B cell (primary cell): ENCODE results near the gene PFDN1. TPM values are rescaled to one million over a fixed set of nuclear protein-coding genes. Genes with fewer than 3 reads are reported as not detected.

Experiments used
- ATAC-seq: fragments of 200-7000 bp; cut with Tn5 transposase; one replicate; pipeline ENCODE4 v1.10.0; 2021; ENCODE audit warnings: low read depth, mild to moderate bottlenecking, moderate number of reproducible peaks, moderate library complexity
- CTCF ChIA-PET: fragments of 350-600 bp; sonication (Branson Sonifier 250); formaldehyde crosslinking; loops from one replicate; lab custom pipeline; 2021; ENCODE audit warnings: antibody characterized with exemption, inconsistent platforms; lab: Charles Lee
- POLR2A ChIA-PET: fragments of 350-600 bp; sonication (Branson Sonifier 250); formaldehyde crosslinking; loops from one replicate; lab custom pipeline; 2021; ENCODE audit warnings: antibody characterized with exemption; lab: Charles Lee
- DNase-seq: peaks from one replicate; pipeline ENCODE4 v3.0.0; 2013
- H2AFZ ChIP-seq: 2 replicates; pipeline ENCODE4 v1.6.1; 2012; ENCODE audit warnings: mild to moderate bottlenecking, low read depth, low read length; ENCODE audit not compliant: insufficient read depth, poor library complexity, severe bottlenecking
- H3K27ac ChIP-seq, 2 donors: 1 replicate in 1 of 2; 2 replicates in 1 of 2; pipeline ENCODE4 v1.5.1; 2012 to 2013; ENCODE audit warnings: low read length in 2 of 2, mild to moderate bottlenecking in 2 of 2, moderate library complexity in 1 of 2
- H3K27me3 ChIP-seq, 4 experiments: fragments of 200-600 bp in 1 of 4; sonication (generic) in 1 of 4; replicated peaks in 1 of 4; 1 replicate in 2 of 4; 2 replicates in 2 of 4; pipeline versions ENCODE4 v1.6.1 to v1.7.0; 2013 to 2016; ENCODE audit warnings: low read length in 3 of 4, mild to moderate bottlenecking in 2 of 4, mixed read lengths in 1 of 4, moderate library complexity in 1 of 4; ENCODE audit not compliant: insufficient read depth in 4 of 4, control insufficient read depth in 3 of 4; ENCODE audit errors: control extremely low read depth in 1 of 4
- H3K36me3 ChIP-seq, 2 experiments: replicated peaks in 1 of 2; 1 replicate in 1 of 2; 2 replicates in 1 of 2; pipeline versions ENCODE4 v1.6.1 to v1.7.1; 2013; ENCODE audit warnings: low read length in 1 of 2; ENCODE audit not compliant: insufficient read depth in 2 of 2, control insufficient read depth in 1 of 2; ENCODE audit errors: control extremely low read depth in 1 of 2, extremely low read depth in 1 of 2
- H3K4me1 ChIP-seq, 2 donors: fragments of 200-600 bp in 1 of 2; sonication (generic) in 1 of 2; 1 replicate in 1 of 2; 2 replicates in 1 of 2; pipeline versions ENCODE4 v1.5.1 to v1.6.1; 2013 to 2017; ENCODE audit warnings: low read length in 2 of 2; ENCODE audit not compliant: control insufficient read depth in 2 of 2, insufficient read depth in 2 of 2
- H3K4me2 ChIP-seq: replicated peaks from 2 replicates; pipeline ENCODE3; 2012; ENCODE audit warnings: mild to moderate bottlenecking, low read depth, low read length; ENCODE audit not compliant: poor library complexity, severe bottlenecking
- H3K4me3 ChIP-seq, 5 experiments: fragments of 200-600 bp in 1 of 5; sonication (generic) in 1 of 5; 1 replicate in 3 of 5; 2 replicates in 2 of 5; pipeline versions ENCODE4 v1.5.1 to v1.7.0; 2011 to 2016; ENCODE audit warnings: low read length in 4 of 5, mild to moderate bottlenecking in 4 of 5, low read depth in 2 of 5, control low read depth in 1 of 5, moderate library complexity in 1 of 5; ENCODE audit not compliant: insufficient read depth in 1 of 5; ENCODE audit errors: control extremely low read depth in 1 of 5, extremely low read depth in 1 of 5
- H3K79me2 ChIP-seq: fragments of 200-600 bp; sonication (generic); one replicate; pipeline ENCODE4 v1.6.0; 2016; ENCODE audit warnings: low read length; ENCODE audit not compliant: control insufficient read depth, insufficient read depth
- H3K9ac ChIP-seq: fragments of 200-600 bp; sonication (generic); 2 replicates; pipeline ENCODE4 v1.6.1; 2017; ENCODE audit warnings: mild to moderate bottlenecking, low read length, moderate library complexity
- H3K9me3 ChIP-seq, 3 donors: one replicate each; pipeline versions ENCODE4 v1.6.1 to v1.7.1; 2013; ENCODE audit warnings: low read length in 2 of 3; ENCODE audit not compliant: control insufficient read depth in 2 of 3, insufficient read depth in 1 of 3; ENCODE audit errors: control extremely low read depth in 1 of 3
- H4K20me1 ChIP-seq: 2 replicates; pipeline ENCODE4 v1.6.0; 2012; ENCODE audit warnings: mild to moderate bottlenecking, low read length; ENCODE audit not compliant: insufficient read depth, control insufficient read depth, poor library complexity, severe bottlenecking
- H3K27ac Mint-ChIP-seq: one replicate; pipeline ENCODE4 v1.8.0; 2021; ENCODE audit warnings: mixed read lengths
- H3K27me3 Mint-ChIP-seq: one replicate; pipeline ENCODE4 v1.8.0; 2021; ENCODE audit warnings: mixed read lengths
- H3K4me1 Mint-ChIP-seq: one replicate; pipeline ENCODE4 v1.8.0; 2021; ENCODE audit warnings: mixed read lengths
- H3K4me3 Mint-ChIP-seq: one replicate; pipeline ENCODE4 v1.8.0; 2021; ENCODE audit warnings: mixed read lengths
- H3K9me3 Mint-ChIP-seq: one replicate; pipeline ENCODE4 v1.8.0; 2022; ENCODE audit warnings: mixed read lengths; ENCODE audit not compliant: insufficient read depth
- EZH2 ChIP-seq: IDR thresholded peaks from 2 replicates; pipeline ENCODE4 v1.6.1; 2012; ENCODE audit warnings: borderline replicate concordance, low read depth, mild to moderate bottlenecking, moderate library complexity, low read length; ENCODE audit not compliant: insufficient read depth, poor library complexity, severe bottlenecking
- WGBS: methylation state at CpG from one replicate; pipeline ENCODE4 v1.1.5; 2013; ENCODE audit warnings: missing lambda C conversion rate; ENCODE audit not compliant: insufficient coverage; 5-methylcytosine and 5-hydroxymethylcytosine counted together
- intact Hi-C: fragments of 100-400 bp; cut with micrococcal nuclease; formaldehyde crosslinking; loops from one replicate; pipeline ENCODE4 v1.10.0; 2022
- polyA plus RNA-seq: library from polyadenylated mRNA; depleted of rRNA; stranded (reverse); fragments of >200 nt; gene quantifications from 2 replicates; pipeline ENCODE4 v1.2.3, GENCODE V29; 2012
- total RNA-seq, 2 donors: library from RNA; stranded (reverse); fragments of 120-200 nt in 1 of 2; gene quantifications; 1 replicate in 1 of 2; 2 replicates in 1 of 2; pipeline versions ENCODE4 v1.2.3 to v1.2.4, GENCODE V29; 2013 to 2022
- TF ChIP-seq, protein P1 (sequence below): fragments of 200-600 bp; IDR thresholded peaks from one replicate; pipeline ENCODE4 v1.8.0; 2022; ENCODE audit warnings: antibody characterized with exemption, mild to moderate bottlenecking

The PFDN1 gene
- total and polyA plus RNA-seq, 2 donors (not counting 1 experiment from before 2014, with no cell fraction given), result 30.3 to 31.2 TPM

DNA sequence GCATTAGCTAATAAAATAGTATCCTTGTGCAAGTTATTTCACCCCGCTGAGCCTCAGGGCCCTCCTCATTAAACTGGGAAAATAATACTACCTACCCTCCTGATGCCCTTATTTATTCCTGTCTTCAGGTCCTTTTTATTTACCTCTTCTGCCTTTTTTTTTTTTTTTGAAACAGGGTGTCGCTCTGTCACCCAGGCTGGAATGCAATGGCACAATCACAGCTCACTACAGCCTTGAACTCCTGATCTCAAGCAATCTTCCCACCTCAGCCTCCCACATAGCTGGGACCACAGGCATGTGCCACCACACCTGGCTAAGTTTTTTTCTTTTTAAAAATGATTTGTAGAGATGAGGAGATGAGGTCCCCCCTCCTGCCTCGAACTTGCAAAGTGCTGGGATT, 22.6 kb upstream of the PFDN1 start:
- no peaks in the 10 kb centered on the region for H3K36me3 ChIP-seq
- ChIA-PET CTCF (interaction anchor here (1.4 kb wide), 1 partner anchor 26 kb away, joined by 3 read pairs; no protein-coding TSS in a partner anchor), POLR2A (interaction anchor here (0.7 kb wide), 1 partner anchor 30 kb away, joined by 4 read pairs; no protein-coding TSS in a partner anchor)
- no peak overlapping the region for H3K27ac ChIP-seq
- H3K79me2 ChIP-seq, result no peaks in the 10 kb centered on the region
- Mint-ChIP-seq H3K27ac (no peak overlapping the region), H3K9me3 (peaks cover 2% of the 10 kb centered on the region), H3K4me1 (no peaks in the 10 kb centered on the region), H3K27me3 (no peaks in the 10 kb centered on the region), H3K4me3 (no peak overlapping the region)
- no peaks in the 10 kb centered on the region for H3K9me3 ChIP-seq
- no peak overlapping the region for H2AFZ ChIP-seq
- no peak overlapping the region for H3K4me3 ChIP-seq
- WGBS, result 89% methylated on average over 1 of the region's 3 CpGs
- no peak for DNase-seq
- ATAC-seq, result no peak
- no peak overlapping the region for H3K9ac ChIP-seq
- intact Hi-C loops, result no loop called here
- H4K20me1 ChIP-seq, result no peaks in the 10 kb centered on the region
- TF ChIP-seq EZH2, result no peak
- TF ChIP-seq, protein P1, sequence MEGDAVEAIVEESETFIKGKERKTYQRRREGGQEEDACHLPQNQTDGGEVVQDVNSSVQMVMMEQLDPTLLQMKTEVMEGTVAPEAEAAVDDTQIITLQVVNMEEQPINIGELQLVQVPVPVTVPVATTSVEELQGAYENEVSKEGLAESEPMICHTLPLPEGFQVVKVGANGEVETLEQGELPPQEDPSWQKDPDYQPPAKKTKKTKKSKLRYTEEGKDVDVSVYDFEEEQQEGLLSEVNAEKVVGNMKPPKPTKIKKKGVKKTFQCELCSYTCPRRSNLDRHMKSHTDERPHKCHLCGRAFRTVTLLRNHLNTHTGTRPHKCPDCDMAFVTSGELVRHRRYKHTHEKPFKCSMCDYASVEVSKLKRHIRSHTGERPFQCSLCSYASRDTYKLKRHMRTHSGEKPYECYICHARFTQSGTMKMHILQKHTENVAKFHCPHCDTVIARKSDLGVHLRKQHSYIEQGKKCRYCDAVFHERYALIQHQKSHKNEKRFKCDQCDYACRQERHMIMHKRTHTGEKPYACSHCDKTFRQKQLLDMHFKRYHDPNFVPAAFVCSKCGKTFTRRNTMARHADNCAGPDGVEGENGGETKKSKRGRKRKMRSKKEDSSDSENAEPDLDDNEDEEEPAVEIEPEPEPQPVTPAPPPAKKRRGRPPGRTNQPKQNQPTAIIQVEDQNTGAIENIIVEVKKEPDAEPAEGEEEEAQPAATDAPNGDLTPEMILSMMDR, result no peak
- H3K27me3 ChIP-seq, result no peaks in the 10 kb centered on the region
- H3K4me1 ChIP-seq, result no peaks in the 10 kb centered on the region
- no peak overlapping the region for H3K4me2 ChIP-seq

GRCh38 chr5:140324617-140325241, 21.8 kb upstream of the PFDN1 start:
- H3K79me2 ChIP-seq, result no peaks in the 10 kb centered on the region
- ATAC-seq, result no peak
- H3K9ac ChIP-seq, result no peak overlapping the region
- H3K36me3 ChIP-seq, result no peaks in the 10 kb centered on the region
- no peaks in the 10 kb centered on the region for H3K27me3 Mint-ChIP-seq
- H3K4me1 Mint-ChIP-seq, result no peaks in the 10 kb centered on the region
- H3K27ac Mint-ChIP-seq, result no peak overlapping the region
- ChIA-PET POLR2A (interaction anchor here (0.7 kb wide), 1 partner anchor 30 kb away, joined by 4 read pairs; no protein-coding TSS in a partner anchor), CTCF (interaction anchor here (1.0 to 1.4 kb wide), 2 partner anchors 22 to 27 kb away, joined by 3 to 4 read pairs; partner anchors contain the start of gene HBEGF)
- H3K4me3 ChIP-seq, result no peak overlapping the region
- H2AFZ ChIP-seq, result no peak overlapping the region
- H3K9me3 Mint-ChIP-seq, result peaks cover 2% of the 10 kb centered on the region
- H3K9me3 ChIP-seq, result no peaks in the 10 kb centered on the region
- intact Hi-C loops, result no loop called here
- no peak for DNase-seq
- H3K27ac ChIP-seq, result no peak overlapping the region
- H3K4me1 ChIP-seq, result no peaks in the 10 kb centered on the region
- H4K20me1 ChIP-seq, result no peaks in the 10 kb centered on the region
- H3K4me2 ChIP-seq, result no peak overlapping the region
- WGBS, result no CpG with 5 or more reads among the region's 1 CpG
- H3K27me3 ChIP-seq, result no peaks in the 10 kb centered on the region
- H3K4me3 Mint-ChIP-seq, result no peak overlapping the region
- no peak for TF ChIP-seq EZH2
- TF ChIP-seq, protein P1, result no peak
